HG02943 (cell line): ENCODE measurements around the gene INTS11.

Source experiments
- ATAC-seq: cut with Tn5 transposase; IDR thresholded peaks from one replicate; pipeline ENCODE4 v1.9.1; 2021; ENCODE audit warnings: mild to moderate bottlenecking, low read depth, moderate library complexity; ENCODE audit not compliant: unreplicated experiment

INTS11 gene

DNA sequence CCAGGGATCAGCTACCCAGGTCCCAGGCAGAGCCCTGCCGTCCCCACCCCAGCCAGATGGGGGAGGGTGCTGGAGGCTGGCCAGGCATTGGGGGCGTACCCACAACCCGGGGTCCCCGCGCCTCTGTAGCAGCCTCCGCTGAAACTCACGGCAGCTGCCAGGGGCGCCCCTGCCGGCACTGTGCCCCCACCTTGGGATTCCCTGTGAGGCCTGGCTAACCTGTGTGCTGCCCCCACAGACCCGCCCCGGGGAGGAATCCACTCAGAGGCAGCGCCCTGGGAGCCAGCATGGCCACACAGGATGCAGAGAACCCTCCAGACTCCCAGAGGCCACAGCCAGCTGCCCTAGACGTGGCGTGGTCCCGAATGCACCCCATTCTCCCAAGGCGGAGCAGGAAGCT is 20.9 kb upstream of the INTS11 start:
- ATAC-seq: no peak

DNA sequence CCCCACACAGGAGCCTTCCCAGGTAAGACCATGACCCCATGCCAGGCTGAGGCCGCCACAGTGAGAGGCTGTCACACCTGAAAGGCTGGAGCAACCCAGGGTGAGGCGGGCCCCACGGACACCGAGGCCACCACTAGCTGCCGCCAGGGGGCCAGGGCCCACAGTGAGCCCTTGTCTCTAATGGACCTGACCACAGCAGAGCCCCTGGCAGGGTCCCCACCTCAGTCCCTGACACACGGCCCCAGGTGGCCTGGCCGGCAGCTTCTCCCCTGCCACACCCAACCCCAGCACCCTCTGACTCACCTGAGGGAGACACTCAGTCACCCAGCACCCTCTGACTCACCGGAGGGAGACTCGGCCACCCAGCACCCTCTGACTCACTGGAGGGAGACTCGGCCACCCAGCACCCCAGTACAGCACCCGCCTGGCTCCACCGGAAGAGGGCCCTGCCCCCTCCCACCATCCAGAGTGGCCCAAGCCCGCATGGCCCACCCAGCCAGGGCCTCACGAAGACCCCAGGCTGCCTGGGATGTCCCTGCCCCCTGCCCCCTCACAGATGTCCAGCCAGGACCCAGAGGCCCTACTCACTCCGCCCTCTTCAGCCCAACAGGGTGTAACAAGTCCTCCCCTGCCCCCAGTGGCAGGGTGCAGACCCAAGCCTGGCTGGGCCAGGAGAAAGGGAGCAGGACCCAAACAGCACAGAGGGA is 20.3 kb upstream of the INTS11 start:
- ATAC-seq: no peak

DNA sequence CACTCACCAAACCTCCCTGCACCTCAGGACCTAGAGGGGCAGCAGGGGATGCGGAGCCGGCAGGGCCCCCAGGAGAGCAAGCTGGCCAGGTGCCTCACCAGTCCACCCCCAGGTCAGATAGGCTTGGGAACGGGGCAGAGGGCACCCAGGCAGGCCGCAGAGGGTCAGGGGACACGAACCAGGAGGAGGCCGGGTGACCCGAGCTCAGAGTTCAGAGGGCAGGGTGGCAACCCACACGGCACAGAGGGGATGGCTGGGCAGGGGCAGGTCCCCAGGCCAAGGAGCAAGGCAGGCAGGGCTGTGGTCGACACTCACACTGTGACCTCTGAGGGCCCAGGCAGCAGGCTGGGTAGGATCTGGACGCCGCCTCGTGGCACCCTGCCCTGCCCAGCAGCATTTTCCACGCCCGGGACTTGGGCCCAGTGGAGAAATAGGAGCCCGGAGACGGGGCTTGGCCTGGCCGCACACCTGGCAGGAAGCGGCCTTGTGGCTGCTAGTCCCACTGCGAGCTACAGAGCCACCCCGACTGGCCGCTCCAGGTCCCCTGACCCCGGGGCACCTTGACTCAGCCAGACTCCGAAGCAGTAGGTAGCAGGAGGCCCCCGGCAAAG is 19.5 kb upstream of the INTS11 start:
- ATAC-seq: no peak

DNA sequence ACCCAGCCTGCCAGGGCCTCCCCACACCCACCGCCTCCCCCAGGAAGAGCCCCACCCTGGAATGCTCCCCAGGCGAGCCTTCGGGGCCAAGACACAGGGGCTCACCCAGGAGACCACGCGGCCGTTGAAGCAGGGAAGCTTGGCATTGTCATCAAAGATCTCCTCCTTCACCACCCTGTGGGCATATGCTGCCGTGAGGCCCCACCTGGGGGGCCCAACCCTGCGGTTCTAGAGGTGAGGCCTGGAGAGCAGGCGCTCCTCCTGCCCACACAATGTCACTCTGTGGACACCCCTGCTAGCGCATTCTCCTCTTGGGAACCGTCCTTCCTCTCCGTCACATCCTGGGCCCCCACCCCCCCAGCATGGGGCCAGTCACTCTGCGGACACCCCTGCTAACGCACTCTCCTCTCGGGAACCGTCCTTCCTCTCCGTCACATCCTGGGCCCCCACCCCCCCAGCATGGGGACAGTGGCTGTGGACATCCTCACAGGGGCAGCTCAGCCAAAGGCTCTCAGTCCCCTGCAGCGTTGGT is 18.2 kb upstream of the INTS11 start:
- ATAC-seq: no peak

DNA sequence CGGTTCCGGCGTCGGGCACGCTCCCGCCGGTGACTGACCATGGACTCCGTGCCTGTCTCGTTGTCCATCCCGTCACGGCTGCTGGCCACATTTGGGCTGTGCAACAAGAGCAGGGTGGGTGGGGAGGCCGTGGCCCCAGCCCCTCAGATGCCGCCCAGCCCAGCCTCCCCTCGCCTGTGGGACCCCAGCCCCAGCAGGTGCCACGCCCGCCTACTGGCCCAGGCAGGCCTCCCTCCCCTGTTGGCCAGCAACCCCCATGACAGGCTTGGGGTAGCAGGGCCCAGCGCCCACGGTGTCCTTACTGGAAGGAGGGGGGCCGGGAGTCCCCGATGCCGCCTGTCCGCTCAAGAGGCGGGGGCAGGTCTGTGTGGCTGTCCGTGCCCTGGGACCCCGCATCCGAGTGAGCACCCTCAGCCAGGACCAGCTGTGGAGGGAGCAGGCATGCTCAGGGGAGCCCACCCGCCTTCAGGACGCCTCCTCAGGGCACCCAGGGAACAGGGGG is 17.7 kb upstream of the INTS11 start:
- no peak for ATAC-seq

DNA sequence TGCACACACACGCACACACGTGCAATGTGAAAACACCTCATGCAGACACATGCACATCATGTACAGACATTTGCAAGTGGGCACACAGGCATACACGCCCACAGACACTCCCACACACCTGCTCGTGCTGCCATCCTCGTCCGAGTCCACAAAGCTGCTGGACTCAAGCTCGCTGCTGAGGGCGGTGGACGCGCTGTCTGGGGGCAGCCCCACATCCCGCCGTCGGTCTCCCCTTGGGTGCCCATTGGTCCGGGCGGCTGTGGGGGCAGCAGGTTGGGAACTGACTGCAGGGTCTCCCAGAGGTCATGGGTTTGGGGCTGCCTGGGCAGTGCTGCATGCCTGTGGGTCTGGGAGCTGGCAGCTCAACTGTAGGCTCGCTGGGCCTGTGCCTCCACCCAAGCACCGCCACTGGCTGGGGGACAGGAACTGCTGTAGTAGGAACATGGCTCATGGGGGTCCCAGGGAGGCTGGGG is 17.1 kb upstream of the INTS11 start:
- ATAC-seq: no peak

DNA sequence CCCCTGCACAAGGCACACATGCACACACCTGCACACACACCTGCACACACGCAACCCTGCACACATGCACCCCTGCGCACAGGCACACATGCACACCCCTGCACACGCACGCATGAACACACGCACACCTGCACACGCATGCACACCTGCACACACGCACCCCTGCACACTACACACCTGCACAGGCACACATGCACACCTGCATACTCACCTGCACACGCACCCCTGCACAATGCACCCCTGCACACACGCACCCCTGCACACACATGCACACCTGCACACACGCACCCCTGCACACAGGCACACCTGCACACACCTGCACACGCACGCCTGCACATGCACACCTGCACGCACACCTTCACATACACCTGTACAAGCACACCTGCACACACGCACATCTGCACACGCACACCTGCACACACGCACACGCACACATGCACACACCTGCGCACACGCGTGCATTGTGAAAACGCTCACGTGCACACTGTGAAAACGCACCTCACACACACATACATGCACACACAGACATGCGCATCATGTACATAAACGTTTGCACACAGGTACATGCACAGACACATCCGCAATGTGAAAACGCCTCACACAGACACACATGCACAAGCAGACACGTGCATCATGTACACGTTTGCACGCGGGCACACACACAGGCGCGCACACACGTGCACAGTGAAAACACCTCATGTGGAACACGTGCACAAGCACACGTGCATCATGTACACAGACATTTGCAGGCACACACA is 16.5 kb upstream of the INTS11 start:
- ATAC-seq: no peak

DNA sequence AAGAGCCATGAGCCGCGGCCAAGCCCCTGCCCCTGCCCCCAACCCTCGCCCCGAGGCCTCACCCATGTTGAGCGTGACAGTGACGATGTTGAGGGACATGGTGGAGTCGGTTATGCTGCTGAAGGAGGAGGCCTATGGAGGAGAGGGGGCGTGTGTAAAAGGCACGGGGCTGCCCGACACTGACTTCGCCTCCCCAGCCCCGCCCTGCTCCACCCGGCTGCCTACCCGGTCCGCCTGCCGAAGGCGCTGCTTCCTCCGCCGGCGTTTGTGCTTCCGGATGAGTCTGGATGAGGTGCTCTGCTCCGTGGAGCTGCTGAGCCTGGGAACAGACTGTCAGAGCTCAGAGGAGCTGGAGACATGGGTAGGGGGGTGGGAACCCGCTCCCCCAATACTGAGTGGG is 15.7 kb upstream of the INTS11 start:
- no peak for ATAC-seq

DNA sequence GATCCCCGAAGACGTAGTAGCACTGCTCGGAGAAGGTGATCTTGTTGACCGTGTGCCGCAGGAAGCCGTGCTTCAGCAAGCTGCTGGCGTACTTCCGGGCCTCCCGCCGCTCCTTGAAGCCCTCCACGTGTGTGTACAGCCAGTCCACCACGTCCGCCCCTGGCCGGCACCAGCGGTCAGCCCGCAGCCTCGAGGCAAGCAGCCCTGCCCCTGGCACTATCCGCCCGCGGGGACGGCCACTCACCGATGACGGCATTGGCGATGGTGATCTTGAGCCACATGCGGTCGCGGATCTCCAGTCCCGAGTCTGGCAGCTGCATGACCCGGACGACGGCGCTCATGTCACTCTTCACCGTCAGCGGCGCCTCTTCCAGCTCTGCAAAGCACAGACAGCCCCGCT is 13.8 kb upstream of the INTS11 start:
- no peak for ATAC-seq

DNA sequence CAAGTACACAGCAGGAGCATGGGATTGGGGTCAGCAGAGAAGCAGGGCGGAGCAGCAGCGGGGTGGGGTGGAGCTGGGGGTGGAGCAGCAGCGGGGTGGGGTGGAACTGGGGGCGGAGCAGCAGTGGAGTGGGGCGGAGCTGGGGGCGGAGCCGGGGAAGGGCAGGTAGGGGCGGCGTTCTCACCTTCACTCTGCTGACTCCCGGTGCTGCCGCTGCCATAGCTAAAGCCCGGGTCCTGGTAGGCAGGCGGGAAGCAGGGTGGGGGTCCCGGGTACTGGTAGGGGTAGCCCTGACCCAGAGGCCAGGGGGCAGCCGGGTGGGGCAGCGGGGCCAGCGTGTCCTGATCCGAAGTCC is 13.3 kb upstream of the INTS11 start:
- no peak for ATAC-seq

DNA sequence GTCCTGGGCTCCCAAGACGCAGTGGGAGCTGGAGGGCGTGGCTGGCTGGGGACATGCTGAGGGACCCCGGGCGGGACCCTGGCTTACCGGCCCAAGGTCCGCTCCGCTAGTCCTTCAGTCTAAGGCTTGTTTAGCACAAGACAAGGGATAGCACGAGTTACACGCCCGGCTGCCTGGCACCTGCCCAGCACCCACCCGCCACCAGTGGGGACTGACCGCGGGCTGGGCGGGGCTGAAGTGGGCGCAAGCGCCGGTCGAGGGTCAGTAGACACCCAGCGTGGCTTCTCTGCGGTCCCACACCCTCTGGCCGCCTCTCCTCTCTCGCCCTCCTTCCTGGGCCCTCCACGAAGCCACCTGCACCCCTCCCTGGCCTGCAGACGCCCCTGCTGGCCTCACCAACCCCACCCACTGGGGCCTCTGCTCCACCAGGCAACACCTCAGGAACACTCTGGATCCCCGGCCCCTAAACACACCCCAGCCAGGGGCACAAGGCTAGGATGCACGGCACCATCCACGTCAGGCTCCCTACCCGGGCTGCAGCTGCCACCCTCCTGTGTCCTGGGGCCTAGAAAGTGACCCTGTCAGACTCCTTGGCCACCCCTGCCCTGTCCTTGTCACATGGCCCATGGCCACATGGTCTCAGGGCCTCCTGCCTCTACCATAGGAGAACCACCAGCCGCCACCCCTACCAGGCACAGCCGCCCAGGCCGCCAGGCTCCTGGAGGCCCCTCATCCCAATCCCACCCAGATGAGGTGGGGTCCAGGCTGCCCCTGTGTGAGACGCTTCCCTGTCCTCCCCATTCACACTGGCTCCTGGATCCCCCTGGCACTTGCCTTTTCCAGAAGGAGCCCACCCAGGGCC is 12.7 kb upstream of the INTS11 start:
- no peak for ATAC-seq

DNA sequence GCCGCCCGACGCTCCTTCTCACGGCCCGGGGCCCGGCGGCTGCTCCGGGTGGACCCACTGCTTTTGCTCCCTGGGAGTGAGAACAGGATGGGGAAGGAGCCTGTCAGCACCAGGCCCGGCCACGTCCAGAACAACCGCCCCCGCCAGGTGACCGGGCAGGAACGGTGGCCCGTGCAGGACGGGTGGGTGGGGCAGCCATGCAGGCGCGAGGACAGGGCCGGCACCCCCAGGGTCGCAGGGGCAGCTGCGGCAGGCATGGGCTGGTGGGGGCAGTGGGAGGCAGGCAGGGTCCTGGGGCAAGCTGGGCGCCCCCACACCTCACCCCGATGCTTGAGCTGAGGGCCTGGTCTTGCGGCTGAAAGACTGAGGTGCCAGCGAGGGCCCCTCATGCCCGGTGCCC is 12.0 kb upstream of the INTS11 start:
- no peak for ATAC-seq

DNA sequence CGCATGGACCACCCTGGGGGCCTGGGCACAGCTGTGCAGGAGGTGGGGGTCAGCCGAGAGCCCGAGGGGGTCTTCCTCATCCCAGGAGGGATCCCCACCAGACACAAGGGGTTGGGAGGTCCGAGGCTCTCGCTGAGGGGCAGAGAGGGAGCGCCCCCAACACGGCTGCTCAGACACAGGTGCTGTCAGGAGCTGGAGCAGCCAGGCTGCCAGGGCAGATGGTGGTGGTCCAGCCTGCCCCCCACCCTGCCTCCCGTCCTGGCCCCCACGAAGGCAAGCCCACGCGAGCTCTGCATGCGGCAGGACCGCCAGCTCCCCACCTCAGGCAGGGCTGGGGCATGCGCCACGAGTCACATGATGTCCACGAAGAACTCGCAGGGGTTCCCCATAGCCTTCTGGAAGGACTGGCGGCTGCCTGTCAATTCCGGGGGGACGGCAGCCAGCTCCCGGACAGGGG is 11.4 kb upstream of the INTS11 start:
- ATAC-seq: no peak

DNA sequence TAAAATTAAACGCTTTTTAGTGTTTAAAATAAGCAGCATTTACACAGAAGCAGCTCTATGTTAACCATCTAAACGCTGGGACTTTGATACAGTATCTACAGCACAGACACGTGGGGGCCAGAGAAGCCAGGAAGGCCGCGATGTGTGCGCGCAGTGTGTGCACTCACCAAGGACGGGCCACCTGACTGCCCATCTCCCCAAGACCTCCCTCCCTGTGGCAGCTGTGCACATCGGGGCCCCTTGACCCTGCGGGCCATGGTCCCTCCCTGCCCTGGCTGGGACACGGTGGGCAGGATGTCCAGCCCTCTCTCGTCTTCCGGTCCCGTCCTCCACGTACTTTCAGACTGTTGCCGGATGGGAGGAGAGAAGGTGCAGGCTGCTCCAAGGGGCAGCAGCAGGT is 10.8 kb upstream of the INTS11 start:
- ATAC-seq: no peak

DNA sequence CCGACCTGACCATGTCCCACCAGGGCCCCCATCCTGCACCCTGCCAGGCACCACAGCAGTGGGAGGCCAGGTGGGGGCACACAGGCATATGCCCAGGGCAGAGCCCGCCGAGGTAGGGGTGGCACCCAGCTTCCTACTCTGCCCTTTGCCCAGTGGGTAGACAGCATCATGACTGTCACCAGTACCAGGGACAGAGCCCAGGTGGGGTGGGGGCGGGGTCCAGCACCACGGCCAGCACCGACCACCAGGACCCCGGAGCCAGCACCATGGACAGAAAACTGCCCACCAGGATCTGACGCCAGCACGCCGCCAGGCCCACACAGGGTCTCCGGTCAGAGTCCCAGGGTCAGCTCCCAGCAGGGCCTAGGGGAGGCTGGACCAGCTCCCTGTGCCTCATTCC is 10.4 kb upstream of the INTS11 start:
- ATAC-seq: no peak

DNA sequence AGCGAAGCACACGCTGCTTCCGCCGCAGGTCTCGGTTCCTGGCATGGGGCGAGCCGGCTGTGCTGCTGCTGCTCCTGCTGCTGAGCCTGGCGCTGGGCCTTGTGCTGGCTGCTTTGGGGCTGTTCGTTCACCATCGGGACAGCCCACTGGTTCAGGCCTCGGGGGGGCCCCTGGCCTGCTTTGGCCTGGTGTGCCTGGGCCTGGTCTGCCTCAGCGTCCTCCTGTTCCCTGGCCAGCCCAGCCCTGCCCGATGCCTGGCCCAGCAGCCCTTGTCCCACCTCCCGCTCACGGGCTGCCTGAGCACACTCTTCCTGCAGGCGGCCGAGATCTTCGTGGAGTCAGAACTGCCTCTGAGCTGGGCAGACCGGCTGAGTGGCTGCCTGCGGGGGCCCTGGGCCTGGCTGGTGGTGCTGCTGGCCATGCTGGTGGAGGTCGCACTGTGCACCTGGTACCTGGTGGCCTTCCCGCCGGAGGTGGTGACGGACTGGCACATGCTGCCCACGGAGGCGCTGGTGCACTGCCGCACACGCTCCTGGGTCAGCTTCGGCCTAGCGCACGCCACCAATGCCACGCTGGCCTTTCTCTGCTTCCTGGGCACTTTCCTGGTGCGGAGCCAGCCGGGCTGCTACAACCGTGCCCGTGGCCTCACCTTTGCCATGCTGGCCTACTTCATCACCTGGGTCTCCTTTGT is 9.2 kb upstream of the INTS11 start:
- ATAC-seq: no peak

DNA sequence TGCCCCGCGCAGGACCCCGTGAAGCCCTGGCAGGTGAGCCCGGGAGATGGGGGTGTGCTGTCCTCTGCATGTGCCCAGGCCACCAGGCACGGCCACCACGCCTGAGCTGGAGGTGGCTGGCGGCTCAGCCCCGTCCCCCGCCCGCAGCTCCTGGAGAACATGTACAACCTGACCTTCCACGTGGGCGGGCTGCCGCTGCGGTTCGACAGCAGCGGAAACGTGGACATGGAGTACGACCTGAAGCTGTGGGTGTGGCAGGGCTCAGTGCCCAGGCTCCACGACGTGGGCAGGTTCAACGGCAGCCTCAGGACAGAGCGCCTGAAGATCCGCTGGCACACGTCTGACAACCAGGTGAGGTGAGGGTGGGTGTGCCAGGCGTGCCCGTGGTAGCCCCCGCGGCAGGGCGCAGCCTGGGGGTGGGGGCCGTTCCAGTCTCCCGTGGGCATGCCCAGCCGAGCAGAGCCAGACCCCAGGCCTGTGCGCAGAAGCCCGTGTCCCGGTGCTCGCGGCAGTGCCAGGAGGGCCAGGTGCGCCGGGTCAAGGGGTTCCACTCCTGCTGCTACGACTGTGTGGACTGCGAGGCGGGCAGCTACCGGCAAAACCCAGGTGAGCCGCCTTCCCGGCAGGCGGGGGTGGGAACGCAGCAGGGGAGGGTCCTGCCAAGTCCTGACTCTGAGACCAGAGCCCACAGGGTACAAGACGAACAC is 8.5 kb upstream of the INTS11 start:
- ATAC-seq: no peak

DNA sequence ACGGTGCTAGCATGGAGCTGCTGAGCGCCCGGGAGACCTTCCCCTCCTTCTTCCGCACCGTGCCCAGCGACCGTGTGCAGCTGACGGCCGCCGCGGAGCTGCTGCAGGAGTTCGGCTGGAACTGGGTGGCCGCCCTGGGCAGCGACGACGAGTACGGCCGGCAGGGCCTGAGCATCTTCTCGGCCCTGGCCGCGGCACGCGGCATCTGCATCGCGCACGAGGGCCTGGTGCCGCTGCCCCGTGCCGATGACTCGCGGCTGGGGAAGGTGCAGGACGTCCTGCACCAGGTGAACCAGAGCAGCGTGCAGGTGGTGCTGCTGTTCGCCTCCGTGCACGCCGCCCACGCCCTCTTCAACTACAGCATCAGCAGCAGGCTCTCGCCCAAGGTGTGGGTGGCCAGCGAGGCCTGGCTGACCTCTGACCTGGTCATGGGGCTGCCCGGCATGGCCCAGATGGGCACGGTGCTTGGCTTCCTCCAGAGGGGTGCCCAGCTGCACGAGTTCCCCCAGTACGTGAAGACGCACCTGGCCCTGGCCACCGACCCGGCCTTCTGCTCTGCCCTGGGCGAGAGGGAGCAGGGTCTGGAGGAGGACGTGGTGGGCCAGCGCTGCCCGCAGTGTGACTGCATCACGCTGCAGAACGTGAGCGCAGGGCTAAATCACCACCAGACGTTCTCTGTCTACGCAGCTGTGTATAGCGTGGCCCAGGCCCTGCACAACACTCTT is 7.7 kb upstream of the INTS11 start:
- ATAC-seq: no peak
